HG03354 (cell line): ENCODE data around the gene HOXA4.

Source experiments
- ATAC-seq: cut with Tn5 transposase; IDR thresholded peaks from one replicate; pipeline ENCODE4 v1.9.1; 2021; ENCODE audit warnings: mild to moderate bottlenecking; ENCODE audit not compliant: unreplicated experiment, poor library complexity, severe bottlenecking

The HOXA4 gene

DNA sequence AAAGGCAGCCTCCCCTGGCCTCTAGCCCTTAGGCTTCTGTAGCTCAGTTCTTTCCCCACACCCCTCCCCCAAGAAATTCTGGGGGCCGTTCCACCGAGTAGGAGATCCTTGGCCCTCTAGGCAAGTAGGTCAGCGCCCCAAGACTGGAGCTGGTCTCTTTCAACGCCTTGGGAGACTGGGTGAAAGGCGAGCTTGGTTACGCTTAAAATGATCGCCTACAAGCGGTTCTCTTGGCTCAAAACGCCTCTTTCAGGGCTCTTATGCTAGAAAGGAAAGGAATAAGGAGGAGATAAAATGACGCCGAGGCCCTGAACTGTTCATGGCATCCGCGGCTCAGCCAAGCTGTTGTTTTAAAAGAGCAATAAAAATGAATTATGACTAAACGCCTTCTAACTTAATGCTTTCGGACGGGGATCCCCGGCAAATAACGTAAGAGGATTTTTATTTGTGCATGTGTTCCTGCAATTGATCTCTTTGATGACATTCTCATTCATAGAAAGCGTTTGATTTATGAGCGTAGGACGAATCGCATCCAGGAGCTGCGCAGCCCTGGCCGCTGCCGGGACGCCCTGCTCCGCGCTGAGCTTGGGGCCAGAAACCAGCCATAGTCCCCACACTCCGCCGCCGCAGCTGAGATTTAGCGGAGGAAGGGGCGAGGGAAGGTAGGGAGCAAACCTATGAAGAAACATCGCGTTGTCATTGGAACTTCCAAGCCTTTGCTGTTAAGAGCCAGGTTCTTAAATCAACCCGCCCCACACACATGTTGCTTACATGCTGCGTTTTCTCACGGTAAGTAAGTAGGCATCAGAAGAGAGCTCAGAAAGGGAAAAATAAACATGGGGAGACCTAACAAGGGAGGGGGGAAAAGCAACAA is 31.7 kb downstream of the HOXA4 start:
- no peak for ATAC-seq

DNA sequence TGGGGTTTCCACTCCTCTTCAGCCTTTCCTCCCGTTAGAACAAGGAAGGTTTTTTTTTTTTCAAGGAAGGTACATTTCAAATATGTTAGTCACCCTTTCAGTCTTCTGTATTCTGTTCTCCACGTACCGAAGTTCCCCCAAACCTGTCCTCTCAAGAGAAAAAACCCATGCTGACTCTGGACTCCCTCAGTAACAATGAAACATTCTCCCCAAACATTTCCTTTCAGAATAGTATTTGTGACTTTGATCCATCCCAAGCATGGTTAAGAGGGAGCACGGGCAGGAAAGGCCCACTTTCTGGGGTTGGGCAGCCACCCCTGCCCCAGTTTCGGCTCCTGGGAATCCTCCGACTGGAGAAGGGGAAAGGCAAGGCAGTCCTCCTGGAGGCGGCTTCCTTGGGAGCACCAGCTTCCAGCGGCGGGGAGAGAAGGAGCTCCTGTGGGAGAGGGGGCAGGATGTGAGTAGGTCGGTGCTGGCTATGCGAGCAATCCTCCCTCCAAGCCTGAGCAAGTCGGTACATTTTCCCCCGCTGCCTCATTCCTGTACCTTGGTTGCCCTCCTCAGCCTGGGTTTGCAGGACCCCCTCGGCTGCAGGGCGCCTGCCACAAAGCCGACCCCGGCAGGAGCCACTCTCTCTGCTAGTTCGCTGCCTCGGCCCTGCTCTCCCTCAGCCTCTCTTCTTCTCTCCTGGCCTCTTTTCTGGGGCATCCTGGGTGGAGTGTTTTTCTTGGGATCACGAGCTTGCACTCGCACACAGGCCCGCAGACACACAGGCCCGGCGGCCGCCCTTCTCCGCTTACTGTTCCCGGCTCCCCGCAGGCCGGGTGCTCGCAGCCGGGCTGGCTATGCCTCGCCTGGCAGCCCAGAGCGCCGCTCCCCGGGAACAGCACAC is 32.6 kb downstream of the HOXA4 start:
- no peak for ATAC-seq

DNA sequence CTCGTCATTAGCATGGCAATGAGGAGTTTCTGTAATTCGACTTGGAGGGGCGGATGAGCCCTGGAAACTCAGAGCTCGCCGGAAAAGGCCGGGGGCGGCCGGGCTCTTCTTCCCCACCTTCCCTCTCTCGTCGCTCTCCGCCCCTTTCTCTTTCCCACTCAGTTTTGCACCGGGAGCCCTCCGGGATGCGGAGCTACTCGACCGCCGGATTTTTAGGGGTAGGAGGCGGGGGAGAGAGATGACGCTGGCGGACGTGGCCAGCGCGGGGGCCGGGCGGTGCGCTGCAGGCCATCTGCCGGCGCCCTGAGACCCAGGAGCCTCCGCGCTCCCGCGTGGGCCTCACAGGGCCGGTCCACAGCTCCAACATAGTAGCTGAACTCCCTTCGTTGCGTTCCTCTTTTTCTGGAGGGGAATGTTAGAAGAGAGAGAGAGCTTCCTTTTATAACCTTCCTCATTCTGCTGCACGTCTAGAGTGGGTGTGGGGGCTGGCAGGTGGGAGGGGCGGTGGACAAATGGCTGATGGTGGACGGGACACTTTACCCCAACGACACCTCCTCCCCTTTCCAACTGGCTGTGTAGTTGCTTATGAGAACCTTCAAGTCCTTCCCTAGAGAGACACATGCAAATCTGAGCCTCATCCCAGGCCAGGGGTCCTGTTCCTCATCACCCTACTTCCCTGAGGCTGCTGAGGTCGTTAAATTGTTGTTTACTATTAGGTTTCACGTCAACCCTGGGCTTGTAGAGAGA is 33.6 kb downstream of the HOXA4 start:
- no peak for ATAC-seq

DNA sequence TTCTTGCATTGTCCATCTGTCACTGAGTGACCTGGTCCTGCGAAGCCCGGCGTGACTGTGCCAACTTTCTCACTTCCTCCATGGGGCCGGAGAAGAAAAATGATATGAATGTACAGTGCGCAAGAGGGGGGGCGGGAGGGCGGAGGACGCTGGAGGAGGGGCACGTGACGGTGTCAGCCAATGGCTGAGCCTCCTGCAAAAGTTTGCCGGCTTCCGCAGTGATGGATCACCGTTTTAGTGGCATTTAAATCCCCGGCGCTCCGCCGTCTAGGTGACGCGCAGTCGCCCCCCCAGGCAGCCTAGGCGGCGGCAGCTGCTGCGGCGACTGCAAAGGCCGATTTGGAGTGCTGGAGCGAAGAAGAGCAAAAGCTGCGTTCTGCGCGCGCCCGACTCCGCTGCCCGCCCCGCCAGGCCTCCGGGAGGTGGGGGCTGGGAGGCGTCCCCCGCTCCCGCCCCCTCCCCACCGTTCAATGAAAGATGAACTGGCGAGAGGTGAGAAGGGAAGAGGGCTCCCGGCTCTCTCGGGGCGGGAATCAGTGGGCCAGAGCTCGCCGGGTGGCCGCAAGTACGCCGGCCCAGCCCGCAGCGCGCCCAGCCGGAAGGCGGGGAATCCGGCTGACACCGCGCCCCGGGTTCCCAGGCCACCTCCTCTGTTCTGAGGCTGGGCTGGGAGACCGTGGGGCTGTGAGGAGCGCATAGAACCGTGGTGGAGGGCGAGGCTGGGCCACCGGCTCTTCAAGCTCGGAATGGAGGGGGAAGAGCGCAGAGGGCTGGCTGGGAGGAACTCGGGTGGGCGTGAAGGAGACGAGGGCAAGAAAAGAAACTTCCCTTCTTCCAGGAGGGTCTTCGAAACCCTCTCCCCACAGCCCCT is 34.4 kb downstream of the HOXA4 start, which contains the start of gene HOXA1:
Gene HOXA1, minus strand, starts transcription at position 104 of the 871 bp plus-strand sequence. Its CDS starts 88 bp downstream, at position 16.
- peak; percentile 92 for ATAC-seq

DNA sequence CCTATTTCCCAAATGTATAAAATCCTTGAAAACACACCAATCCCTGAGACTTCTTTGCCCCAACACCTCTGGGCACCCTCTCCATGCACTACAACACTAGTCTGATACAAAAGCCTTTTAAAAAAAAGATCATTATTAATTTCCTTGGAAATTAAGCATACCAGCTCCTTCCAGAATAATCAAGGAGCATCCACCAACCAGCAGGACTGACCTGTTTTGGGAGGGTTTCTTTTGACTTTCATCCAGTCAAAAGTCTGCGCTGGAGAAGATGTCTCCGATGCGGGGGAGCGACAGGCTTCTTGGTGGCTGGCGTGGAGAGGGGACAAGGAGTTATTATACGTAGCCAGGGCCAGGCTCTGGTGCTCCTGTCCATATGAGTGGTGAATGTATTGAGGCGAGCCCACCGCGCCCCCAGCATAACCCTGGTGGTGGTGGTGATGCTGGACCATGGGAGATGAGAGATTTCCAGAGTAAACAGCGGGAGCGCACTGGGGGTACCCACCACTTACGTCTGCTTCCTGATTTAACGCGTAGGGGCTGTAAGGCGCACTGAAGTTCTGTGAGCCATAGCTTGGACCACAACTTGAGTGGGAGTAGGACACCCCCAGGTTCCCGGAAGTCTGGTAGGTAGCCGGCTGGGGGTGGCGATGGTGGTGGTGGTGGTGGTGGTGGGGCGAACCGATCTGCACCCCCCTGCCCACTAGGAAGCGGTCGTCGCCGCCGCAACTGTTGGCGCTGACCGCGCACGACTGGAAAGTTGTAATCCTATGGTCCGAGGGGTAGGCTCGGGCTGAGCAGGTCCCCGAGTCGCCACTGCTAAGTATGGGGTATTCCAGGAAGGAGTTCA is 35.3 kb downstream of the HOXA4 start:
- ATAC-seq, result peak; percentile 12

DNA sequence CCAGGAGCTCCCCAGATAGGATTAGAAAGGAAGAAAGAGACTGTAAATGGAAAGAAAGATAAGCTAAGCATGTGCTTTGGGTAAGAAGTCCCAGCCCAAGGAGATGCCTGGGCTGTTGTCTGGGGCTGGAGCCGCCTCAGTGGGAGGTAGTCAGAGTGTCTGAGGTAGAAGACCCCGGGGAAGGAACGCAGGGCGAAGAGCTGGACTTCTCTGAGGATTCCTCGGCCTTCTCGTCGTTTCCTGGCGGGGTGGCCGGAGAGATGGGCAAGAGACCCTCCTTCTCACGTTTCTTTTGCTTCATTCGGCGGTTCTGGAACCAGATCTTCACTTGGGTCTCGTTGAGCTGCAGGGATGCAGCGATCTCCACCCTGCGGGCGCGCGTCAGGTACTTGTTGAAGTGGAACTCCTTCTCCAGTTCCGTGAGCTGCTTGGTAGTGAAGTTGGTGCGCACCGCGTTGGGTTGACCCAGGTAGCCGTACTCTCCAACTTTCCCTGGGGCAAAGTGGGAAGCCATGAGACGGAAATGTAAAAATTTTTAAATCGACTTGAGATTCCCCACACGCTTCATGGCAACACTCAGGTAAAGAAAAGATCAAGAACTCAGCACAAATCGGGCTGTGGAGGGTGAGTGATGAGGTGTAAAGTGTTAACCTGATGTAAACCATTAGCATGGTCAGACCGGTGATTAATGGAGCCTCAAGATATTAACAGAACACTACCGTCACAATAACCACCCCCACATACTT is 36.1 kb downstream of the HOXA4 start:
- ATAC-seq, result no peak

DNA sequence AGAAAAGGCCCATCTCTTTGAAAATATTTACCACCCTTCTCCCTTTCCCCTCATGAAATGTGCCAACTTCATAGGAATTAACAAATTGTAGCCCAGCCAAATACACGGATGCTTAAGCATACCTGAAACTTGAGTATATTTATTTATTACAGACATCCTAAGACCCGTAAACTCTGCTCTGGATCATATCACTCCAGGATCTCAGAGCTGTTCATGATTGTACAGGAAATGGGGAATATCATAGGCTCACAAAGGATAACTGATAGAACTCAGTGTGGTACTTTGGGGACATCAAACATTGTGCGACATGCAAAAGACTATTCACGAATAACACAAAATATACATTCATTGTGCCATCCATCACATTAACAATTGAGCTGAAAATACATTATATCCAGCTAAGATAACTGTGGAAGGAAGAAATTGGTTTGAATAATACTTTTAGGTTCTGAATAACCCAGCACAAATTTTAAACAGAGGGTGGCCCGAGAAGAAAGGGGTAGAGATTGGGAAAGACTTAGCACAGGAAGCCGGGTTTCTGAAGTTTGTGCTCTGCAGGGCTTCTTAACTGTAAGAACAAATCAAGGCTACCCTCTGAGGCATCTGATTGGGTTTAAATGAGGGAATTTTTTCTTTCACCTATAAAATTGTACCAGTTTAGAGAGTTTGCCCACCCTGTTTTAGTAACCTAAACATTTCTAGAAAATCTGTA is 37.2 kb downstream of the HOXA4 start:
- no peak for ATAC-seq

DNA sequence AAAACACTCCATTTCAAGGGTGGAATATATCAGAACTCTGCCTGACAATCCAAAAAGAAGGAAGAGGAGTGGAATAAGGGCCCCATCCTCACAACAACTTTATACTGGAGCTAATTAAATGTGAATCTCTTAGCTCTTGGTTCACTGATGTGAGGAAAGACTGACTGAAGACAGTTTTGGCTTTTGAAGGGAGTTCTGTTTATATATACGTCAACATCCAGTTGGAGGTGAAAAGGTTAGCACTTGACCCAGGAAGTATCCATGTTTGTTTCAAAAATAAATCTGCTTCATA is 37.8 kb downstream of the HOXA4 start:
- no peak for ATAC-seq

DNA sequence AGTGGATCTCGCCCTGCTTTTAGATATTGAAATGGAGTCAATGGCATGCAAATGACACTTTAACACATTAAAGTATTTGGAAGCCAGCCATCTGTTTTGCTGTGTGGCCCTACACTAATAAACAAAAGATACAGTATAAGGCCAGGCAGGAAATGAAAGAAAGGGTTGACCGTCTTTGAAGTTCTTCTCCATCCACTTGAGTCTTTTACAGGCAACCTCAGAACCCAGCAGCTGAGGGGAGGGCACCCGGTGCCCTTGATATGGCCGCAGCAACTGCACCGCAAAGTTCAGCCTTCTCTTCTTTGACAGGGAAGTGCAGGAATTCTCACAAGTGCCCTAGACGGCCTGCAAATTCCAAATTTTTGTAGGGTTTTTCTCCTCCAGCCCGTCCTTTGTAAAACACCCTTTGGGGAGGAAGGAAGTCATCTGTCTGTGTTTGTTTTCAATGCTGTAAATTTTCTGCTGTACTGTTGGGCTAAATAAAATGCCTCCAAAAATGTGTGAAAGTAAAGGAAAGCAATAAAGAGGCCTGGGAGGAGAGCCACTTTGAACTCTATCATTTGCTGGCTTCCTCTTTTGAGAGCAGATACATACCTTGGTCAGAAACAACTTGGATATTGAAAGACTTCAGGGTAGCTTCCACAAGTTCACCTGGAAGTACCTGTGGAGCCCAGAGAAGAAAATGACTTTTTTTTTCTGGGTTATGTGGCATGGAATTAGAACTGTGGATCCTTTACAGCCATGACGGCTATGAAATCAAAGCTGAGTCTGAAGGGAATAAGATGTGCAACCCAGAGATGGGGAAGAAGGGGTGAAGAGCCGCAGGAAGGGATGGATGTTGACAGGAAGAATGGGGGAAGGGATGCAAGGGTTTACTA is 38.4 kb downstream of the HOXA4 start:
- no peak for ATAC-seq

DNA sequence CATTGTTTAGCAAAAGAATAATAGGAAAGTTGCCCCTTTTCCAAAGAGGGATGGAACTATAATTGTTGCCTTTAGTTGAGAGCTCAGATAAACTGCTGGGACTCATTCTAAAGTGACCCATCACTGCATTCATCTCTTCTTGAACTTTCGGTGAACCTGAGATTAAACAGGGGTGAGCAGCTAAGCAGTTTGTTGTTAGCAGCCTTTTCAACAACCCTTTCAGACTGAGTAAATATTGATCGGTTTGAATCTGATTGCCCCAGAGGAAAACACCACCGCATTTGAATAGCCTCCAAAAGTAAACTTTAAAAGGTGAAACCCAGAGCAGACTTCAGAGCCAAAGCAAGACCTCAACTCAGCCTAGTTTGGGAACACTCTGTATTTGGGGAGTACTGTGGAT is 39.5 kb downstream of the HOXA4 start:
- no peak for ATAC-seq

DNA sequence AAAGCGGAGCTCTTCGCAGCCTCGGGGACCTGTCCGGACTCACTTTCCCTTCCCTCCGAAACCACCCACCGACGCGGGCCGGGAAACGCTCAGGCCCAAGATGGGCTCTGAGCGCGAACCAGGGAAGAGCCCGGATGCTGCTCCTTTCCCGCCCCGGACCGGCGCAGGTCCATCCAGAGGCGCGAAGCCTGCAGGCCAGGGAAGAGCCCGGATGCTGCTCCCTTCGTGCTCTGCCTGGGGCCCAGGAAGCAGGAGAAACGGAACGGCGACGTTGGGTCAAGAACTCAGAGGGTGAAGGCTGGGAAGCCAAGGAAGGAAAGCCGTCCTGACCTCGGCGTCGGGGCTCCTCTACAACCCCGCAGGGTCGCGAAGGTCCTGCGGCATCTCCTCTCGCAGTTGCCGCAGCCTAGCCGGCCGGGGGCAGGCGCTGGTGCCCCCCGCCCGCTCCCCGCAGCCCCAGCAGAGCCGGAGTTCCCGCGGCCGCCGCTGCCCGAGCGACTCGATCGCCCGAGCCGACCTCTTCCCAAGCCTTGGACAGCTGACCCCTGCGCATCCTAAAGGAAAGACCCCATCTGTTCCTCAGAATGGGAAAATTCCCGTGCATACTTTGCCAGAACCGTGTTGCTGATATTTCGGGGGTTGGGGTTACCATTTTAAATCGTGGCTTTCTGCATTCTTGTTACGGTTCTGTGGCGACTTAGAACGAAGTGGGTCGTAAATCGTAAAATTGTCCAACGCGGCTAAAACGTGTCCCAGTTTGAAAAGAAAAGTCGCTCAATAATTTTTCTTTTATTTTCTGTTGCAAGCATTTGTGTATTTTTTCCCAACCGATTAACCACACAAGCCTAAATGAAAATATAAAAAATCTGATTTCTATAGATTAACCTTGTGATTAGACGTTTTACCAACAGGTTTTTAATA is 42.3 kb downstream of the HOXA4 start:
- ATAC-seq, result no peak

DNA sequence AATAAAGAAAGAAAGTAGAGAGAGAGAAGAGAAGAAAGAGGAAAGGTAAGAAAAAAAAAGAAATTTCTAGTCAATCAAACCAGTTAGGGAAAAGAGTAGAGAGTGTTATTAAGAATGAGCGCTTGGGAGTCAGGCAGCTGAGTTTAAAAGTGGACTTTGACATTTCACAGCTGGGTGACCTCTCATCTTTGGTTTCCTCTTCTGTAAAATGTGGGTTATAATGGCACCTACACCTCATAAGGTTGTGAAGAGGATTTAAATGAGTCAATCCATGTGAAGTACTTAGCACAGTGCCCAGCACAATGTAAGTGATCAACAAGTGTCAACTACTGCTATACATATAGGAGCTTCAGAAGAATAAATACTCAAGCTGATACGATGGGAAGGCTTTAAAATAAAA is 46.9 kb downstream of the HOXA4 start:
- ATAC-seq, result no peak

DNA sequence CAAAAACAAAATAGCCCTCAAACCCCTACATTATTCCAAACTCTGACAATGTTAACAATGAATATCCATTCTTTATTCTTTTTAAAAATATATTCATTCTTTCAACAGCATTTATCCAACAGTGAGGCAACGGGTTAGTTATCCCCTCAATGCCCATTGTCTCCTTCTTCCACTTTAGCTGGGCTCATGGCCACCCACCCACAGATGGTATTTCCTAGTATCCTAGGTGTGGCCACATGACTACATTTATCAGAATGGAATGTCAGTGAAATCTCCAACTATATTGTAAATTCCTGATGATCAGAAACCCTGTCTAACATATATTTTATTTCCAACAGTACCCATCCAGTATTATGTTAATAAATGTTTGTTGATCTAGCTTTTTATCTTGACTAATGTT is 48.4 kb downstream of the HOXA4 start:
- no peak for ATAC-seq

DNA sequence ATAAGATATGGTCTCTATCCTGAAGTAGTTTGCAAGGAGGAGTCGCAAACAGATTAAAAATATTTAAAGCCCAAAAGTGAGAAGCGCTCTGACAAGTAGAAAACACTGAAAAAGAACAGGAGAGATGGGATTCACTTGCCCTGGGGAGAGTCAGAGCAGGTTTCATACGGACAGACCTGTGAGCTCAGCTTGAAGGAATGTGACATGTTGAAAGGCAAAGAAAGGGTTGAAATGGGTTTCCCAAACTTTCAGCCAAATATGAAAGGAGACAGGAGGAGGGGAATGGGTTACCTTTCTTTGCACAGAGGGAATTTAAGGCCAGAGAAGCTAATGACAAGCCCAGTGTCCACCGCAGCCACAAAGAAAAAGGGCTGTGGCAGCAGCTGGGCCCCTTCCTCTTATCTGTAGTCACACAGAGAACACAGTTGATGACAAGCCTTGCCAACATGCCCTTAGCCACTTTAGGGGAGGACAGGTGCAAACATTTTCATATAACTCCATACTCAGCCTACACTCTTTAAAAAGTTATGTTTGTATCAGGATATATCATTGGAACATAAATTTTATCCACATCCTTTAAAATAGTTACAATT is 49.6 kb downstream of the HOXA4 start:
- ATAC-seq, result no peak
